ENCODE data around the gene MYH4.

GRCh38 chr17:10516065-10516464 lies 46.7 kb upstream of the MYH4 start:
- TF ChIP-seq CTCF (IDR thresholded peaks at IDR 0.05; ENCODE audit: insufficient read depth, low read depth, low read length) (no peak), EZH2 (IDR thresholded peaks at IDR 0.05; ENCODE audit: insufficient read depth, low read length) (no peak)

Data from astrocyte (in vitro differentiated cells and primary cell).